NCI-H2107 treated with DMSO at 0.1 percent for 48 hours (cell line): ENCODE data around the gene PRRC2C.
"Not testable (repeated sequence)": the region's sequence is repeated elsewhere in the genome, so short reads cannot be mapped to it uniquely, and the experiment has no call there.

Source experiments
- DNase-seq: peaks from one replicate; lab custom pipeline; 2025; ENCODE audit not compliant: unreplicated experiment; lab: John Stamatoyannopoulos, UW

Gene PRRC2C

GRCh38 chr1:171500304-171500703, 15.0 kb downstream of the PRRC2C start:
- DNase-seq, result no peak

GRCh38 chr1:171500803-171501202, 15.5 kb downstream of the PRRC2C start:
- DNase-seq, result no peak

- DNase-seq, result no peak
Observed at GRCh38 chr1:171501305-171502024, 16.1 kb downstream of the PRRC2C start.

GRCh38 chr1:171506525-171507304, 21.4 kb downstream of the PRRC2C start:
- DNase-seq, result no peak

GRCh38 chr1:171507435-171507834, 22.1 kb downstream of the PRRC2C start:
- no peak for DNase-seq

- no peak for DNase-seq
Observed at GRCh38 chr1:171509191-171509590, 23.9 kb downstream of the PRRC2C start.

- no peak for DNase-seq
Observed at GRCh38 chr1:171513743-171514142, 28.4 kb downstream of the PRRC2C start.

- no peak for DNase-seq
Observed at GRCh38 chr1:171515299-171515698, 30.0 kb downstream of the PRRC2C start.

GRCh38 chr1:171515741-171516140, 30.4 kb downstream of the PRRC2C start:
- no peak for DNase-seq

- no peak for DNase-seq
Observed at GRCh38 chr1:171521567-171521966, 36.2 kb downstream of the PRRC2C start.

GRCh38 chr1:171530676-171531075, 45.3 kb downstream of the PRRC2C start:
- DNase-seq, result no peak

- DNase-seq, result no peak
Observed at GRCh38 chr1:171532520-171532919, 47.2 kb downstream of the PRRC2C start.

- DNase-seq, result no peak
Observed at GRCh38 chr1:171545523-171545922, 60.2 kb downstream of the PRRC2C start.

GRCh38 chr1:171550050-171550449, 64.7 kb downstream of the PRRC2C start:
- no peak for DNase-seq

GRCh38 chr1:171550598-171551100, 65.3 kb downstream of the PRRC2C start:
- not testable (repeated sequence) for DNase-seq

- DNase-seq, result not testable (repeated sequence)
Observed at GRCh38 chr1:171553960-171554359, 68.6 kb downstream of the PRRC2C start.

- no peak for DNase-seq
Observed at GRCh38 chr1:171563675-171564074, 78.3 kb downstream of the PRRC2C start.

- no peak for DNase-seq
Observed at GRCh38 chr1:171566467-171566866, 81.1 kb downstream of the PRRC2C start.

- DNase-seq, result no peak
Observed at GRCh38 chr1:171570295-171570694, 85.0 kb downstream of the PRRC2C start.

- no peak for DNase-seq
Observed at GRCh38 chr1:171576144-171576543, 90.8 kb downstream of the PRRC2C start.

GRCh38 chr1:171581226-171581625, 95.9 kb downstream of the PRRC2C start:
- no peak for DNase-seq

- DNase-seq, result no peak
Observed at GRCh38 chr1:171581766-171582165, 96.4 kb downstream of the PRRC2C start.
